Measurements from ENCODE around the gene PPA2. TPM values are rescaled to one million over a fixed set of nuclear protein-coding genes. Genes with fewer than 3 reads are reported as not detected.

Gene PPA2
- polyA plus RNA-seq (151 and 180 TPM in 2 replicates), polyA minus RNA-seq (128 TPM in 2 replicates)

GRCh38 chr4:105473324-105474098 lies at the start of gene PPA2:
Gene PPA2 (minus strand): TSS chr4:105474062. CDS start chr4:105474050, 12 bp downstream.
- Histone ChIP-seq H3F3A (ENCODE audit: insufficient read depth, low read length, poor library complexity, severe bottlenecking) (no peaks in the 10 kb centered on the region), H3K79me2 (replicated peaks; ENCODE audit: insufficient read depth, low read length) (peaks cover 45% of the 10 kb centered on the region), H3K9me3 (ENCODE audit: low read length) (no peaks in the 10 kb centered on the region), H3K4me3 (ENCODE audit: low read length) (peak within 1 kb of the TSS; percentile 83), H4K20me1 (ENCODE audit: insufficient read depth) (no peaks in the 10 kb centered on the region), H3K27ac (ENCODE audit: low read length) (peak within 1 kb of the TSS; percentile 91), H3K9me2 (ENCODE audit: insufficient read depth, low read length) (no peaks in the 10 kb centered on the region), H3K9ac (ENCODE audit: low read length) (peak within 1 kb of the TSS; percentile 93), H3K4me2 (ENCODE audit: low read length) (peak within 1 kb of the TSS; percentile 87), H3K36me3 (ENCODE audit: insufficient read depth, low read length) (no peaks in the 10 kb centered on the region), H2AFZ (ENCODE audit: low read depth, low read length) (peak within 1 kb of the TSS; percentile 81), H3K27me3 (ENCODE audit: insufficient read depth, low read depth, low read length) (no peaks in the 10 kb centered on the region)
- TF ChIP-seq TAF1 (IDR thresholded peaks at IDR 0.05; ENCODE audit: low read depth) (peak; percentile 89), CTCF (IDR thresholded peaks at IDR 0.05; ENCODE audit: poor library complexity, severe bottlenecking) (no peak), MXI1 (conservative IDR thresholded peaks at IDR 0.05; ENCODE audit: poor library complexity, severe bottlenecking) (peak; percentile 64), SMC3 (conservative IDR thresholded peaks at IDR 0.05; ENCODE audit: poor library complexity) (no peak), REST (IDR thresholded peaks at IDR 0.05; ENCODE audit: borderline replicate concordance) (peak; percentile 61), EP300 (conservative IDR thresholded peaks at IDR 0.05; ENCODE audit: poor library complexity, severe bottlenecking) (peak; percentile 68), RAD21 (conservative IDR thresholded peaks at IDR 0.05) (peak; percentile 68), POLR2AphosphoS5 (IDR thresholded peaks at IDR 0.05) (peak; percentile 91)

- no peaks in the 10 kb centered on the region for H3K27me3 ChIP-seq (ENCODE audit: insufficient read depth, low read depth, low read length)
- no peaks in the 10 kb centered on the region for H3K79me2 ChIP-seq (replicated peaks; ENCODE audit: insufficient read depth, low read length)
- H3K9me2 ChIP-seq (ENCODE audit: insufficient read depth, low read length) = no peaks in the 10 kb centered on the region
- peaks cover 4% of the 10 kb centered on the region for H3K9me3 ChIP-seq (ENCODE audit: low read length)
- no peak overlapping the region for H3K27ac ChIP-seq (ENCODE audit: low read length)
- no peak overlapping the region for H2AFZ ChIP-seq (ENCODE audit: low read depth, low read length)
- no peak overlapping the region for H3K9ac ChIP-seq (ENCODE audit: low read length)
- TF ChIP-seq EP300 (conservative IDR thresholded peaks at IDR 0.05; ENCODE audit: poor library complexity, severe bottlenecking) = no peak
- peak; percentile 82 for TF ChIP-seq SMC3 (conservative IDR thresholded peaks at IDR 0.05; ENCODE audit: poor library complexity)
- TF ChIP-seq CTCF (IDR thresholded peaks at IDR 0.05; ENCODE audit: poor library complexity, severe bottlenecking) = peak; percentile 76
- no peak for TF ChIP-seq POLR2AphosphoS5 (IDR thresholded peaks at IDR 0.05)
- TF ChIP-seq MXI1 (conservative IDR thresholded peaks at IDR 0.05; ENCODE audit: poor library complexity, severe bottlenecking) = no peak
- peak; percentile 74 for TF ChIP-seq RAD21 (conservative IDR thresholded peaks at IDR 0.05)
- no peak for TF ChIP-seq TAF1 (IDR thresholded peaks at IDR 0.05; ENCODE audit: low read depth)
- no peak for TF ChIP-seq EZH2 (IDR thresholded peaks at IDR 0.05; ENCODE audit: borderline replicate concordance, insufficient read depth, low read length, poor library complexity, severe bottlenecking)
- no peak for TF ChIP-seq REST (IDR thresholded peaks at IDR 0.05; ENCODE audit: borderline replicate concordance)
- no peaks in the 10 kb centered on the region for H3F3A ChIP-seq (ENCODE audit: insufficient read depth, low read length, poor library complexity, severe bottlenecking)
- H3K4me2 ChIP-seq (ENCODE audit: low read length) = no peak overlapping the region
- no peak overlapping the region for H3K4me3 ChIP-seq (ENCODE audit: low read length)
- H3K36me3 ChIP-seq (ENCODE audit: insufficient read depth, low read length) = no peaks in the 10 kb centered on the region
- H4K20me1 ChIP-seq (ENCODE audit: insufficient read depth) = no peaks in the 10 kb centered on the region
These were observed 47.2 kb upstream of the PPA2 start for GRCh38 chr4:105520819-105521790.

All from neural cell (in vitro differentiated cells).